NCI-H2107 treated with DMSO at 0.1 percent for 48 hours (cell line): ENCODE data around the gene MOB3B.

Experiments
- DNase-seq: peaks from one replicate; lab custom pipeline; 2025; ENCODE audit not compliant: unreplicated experiment; lab: John Stamatoyannopoulos, UW

MOB3B gene

DNA sequence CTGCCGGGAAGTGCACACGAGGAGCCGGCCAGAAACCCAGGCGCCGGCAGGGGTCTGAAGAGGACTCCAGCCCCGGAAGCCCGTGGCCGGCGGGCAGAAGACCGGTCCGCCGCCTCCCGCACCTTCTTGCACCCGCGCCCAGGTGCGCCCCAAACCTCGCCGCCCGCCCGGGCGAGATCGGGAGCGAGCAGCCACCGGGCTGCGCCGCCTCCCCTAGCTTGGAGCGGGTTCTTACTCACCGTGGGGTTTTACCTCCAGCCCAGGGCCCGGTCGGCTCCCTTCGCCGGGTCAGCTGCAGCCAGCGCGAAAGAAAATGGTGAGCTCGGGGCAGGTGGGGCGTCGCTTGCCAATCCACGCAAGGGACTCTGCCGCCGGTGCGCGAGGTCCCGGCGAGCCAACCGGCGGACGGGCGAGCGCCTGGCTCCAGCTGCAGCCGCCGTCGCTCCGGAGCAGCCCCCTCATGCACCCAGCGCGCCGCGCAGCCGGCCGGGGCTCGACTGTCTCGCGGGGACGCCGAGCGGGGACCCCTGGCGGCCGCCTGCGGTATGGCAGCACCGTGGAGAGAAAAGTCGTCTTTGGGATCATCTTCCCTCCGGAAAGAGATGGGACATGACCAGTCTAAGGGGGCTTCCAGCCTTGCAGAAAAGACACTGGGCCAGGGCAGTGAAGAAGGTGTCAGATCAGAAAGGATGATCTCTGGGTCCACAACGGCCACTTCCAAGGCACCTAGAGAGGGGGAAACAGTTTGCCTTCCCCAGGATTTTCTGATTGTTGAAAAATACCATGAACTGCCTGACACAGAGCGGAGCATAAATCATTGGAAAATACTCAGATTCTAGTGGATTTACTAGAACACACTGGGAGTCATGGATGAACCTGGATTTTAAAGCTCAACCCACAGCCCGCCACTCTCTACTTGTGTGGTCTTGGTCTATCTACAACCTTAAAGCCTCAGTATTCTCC, at the start of gene MOB3B:
Gene MOB3B (minus strand): TSS at position 499 of the 963 bp plus-strand sequence. CDS start 74,264 bp downstream, outside the sequence.
- DNase-seq: peak; percentile 13

DNA sequence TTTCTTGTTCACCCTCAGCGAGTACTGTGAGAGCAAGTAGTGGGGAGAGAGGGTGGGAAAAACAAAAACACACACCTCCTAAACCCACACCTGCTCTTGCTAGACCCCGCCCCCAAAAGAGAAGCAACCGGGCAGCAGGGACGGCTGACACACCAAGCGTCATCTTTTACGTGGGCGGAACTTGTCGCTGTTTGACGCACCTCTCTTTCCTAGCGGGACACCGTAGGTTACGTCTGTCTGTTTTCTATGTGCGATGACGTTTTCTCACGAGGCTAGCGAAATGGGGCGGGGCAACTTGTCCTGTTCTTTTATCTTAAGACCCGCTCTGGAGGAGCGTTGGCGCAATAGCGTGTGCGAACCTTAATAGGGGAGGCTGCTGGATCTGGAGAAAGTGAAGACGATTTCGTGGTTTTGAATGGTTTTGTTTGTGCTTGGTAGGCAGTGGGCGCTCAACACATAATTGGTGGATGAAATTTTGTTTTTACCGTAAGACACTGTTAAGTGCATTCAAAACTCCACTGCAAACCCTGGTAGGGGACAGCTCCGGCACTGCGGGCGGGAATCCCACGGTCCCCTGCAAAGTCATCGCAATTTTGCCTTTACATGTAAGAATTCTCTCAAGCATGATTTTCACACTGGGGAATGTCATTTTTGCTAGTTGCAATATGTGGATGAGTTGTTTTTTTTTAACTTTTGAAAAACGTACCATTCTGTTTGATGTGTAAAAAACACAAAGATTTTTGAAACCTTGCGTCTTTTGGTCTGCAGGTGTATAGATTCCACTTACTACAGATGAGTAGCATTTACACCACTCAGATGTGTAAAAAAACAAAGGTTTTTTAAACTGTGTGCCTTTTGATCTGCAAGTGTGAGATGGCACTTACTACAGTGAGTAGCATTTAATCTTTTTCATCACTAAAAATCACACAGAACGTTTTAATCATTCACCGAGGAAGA, 44.3 kb upstream of the MOB3B start:
- DNase-seq: peak; percentile 96

DNA sequence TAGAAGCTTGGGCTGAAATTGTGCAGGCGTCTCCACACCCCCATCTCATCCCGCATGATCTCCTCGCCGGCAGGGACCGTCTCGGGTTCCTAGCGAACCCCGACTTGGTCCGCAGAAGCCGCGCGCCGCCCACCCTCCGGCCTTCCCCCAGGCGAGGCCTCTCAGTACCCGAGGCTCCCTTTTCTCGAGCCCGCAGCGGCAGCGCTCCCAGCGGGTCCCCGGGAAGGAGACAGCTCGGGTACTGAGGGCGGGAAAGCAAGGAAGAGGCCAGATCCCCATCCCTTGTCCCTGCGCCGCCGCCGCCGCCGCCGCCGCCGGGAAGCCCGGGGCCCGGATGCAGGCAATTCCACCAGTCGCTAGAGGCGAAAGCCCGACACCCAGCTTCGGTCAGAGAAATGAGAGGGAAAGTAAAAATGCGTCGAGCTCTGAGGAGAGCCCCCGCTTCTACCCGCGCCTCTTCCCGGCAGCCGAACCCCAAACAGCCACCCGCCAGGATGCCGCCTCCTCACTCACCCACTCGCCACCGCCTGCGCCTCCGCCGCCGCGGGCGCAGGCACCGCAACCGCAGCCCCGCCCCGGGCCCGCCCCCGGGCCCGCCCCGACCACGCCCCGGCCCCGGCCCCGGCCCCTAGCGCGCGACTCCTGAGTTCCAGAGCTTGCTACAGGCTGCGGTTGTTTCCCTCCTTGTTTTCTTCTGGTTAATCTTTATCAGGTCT, 43.5 kb upstream of the MOB3B start, which contains the start of gene C9orf72:
Gene C9orf72 (minus strand): TSS at position 564 of the 716 bp plus-strand sequence. CDS start 6,361 bp downstream, outside the sequence.
- DNase-seq: peak; percentile 27

- peak; percentile 21 for DNase-seq
These were observed 42.9 kb upstream of the MOB3B start for GRCh38 chr9:27572566-27572917.

GRCh38 chr9:27572061-27572460, 42.4 kb upstream of the MOB3B start:
- peak; percentile 29 for DNase-seq

DNA sequence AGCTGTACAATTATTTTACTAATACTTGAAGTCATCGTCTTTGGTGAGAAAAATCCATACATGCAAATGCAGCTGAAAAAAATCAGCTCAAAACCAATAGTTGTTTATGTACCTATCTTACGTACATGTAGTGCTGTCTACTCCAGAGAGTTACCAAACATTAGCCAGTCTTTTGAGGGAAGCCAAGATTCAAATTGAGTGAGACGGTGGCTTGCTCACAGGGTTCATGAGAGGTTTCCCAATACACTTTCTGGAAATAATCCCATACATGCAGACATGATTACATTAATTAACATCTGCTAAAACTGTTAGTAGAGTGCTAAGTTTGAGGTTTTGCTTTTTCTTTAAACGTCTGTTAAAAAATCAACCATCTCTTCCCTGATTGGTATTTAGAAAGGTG, 41.4 kb upstream of the MOB3B start:
- DNase-seq: no peak

DNA sequence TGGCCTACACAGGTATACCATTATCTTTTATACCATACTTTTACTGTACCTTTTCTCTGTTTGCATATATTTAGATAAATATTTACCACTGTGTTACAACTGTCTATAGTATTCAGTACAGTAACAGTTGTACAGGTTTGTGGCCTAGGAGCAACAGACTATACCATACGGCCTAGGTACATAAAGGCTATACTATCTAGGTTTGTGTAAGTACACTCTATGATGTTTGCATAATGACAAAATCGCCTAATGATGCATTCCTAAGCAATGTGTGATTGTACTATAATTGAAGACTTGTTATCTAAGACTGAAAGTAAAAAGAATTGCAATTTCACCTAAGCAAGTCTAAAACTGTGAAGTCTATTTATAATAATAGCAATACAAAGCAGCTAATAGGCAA, 39.8 kb upstream of the MOB3B start:
- DNase-seq: no peak

GRCh38 chr9:27566118-27566517, 36.5 kb upstream of the MOB3B start:
- no peak for DNase-seq

DNA sequence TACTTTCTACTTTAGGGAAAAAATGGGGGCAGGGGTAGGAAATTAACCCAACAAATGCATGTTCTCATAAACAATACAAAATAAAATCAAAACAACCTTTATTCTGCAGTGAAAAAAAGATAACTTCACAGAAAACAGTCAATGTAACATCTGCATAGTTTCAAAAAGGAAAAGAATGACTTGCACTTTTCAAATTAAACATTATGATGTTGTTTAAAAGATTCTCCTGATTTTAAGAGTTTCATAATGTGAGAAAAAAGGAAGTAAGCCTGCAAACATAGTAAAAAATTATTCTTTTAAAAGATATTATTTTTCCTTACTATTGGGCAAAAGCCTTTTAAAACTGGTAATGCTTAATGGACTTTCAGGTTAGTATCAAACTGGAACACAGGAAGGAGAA, 36.1 kb upstream of the MOB3B start:
- DNase-seq: no peak

DNA sequence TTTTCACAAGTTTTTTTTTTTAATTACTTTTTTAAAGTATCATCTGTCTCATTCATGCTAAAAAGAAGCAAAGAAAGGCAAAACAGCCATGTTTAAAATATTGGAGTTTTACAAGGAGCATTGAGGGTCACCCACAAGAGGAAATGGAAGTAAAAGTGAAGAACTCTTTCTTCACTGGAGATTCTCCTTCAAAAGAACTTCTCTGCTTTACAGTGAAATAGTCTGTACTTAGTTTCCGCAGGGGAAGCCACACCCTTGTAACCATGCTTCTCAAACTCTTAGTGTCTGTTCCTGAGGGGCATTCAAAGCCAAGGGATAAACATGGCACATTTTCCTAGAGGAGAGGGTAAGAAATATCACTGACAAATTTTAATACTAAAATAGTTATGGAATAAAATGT, 35.1 kb upstream of the MOB3B start:
- DNase-seq: no peak

DNA sequence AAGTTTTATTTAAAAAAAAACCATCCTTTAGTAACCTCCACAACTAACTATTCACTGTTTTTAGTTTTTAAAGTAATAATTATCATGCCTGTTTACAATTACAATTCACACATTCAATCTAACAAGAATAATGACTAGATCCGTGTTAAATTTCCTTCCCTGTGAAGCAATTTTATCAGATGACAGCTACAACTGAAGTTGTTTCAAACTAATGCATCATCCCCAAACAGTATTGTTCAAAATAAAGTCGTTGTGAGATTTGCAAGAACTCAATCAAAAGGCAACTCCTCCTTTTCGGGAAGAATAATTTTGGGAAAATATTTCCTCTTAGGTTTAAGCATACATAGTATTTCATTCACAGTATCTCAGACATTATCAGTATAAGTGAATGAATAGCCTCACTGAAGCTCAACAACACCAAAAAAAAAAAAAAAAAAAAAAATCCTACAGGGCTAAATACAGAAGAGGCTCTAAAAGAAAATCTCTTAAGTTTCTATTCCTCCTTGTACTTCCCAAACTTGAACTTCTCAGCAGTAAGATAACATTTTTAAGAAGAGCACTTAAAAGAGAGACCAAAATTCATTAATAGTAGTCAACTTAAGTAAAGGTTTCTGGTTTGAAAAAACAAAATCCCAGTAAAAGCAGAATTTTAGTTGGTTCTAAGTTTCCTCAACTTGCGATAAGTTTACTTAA, 34.3 kb upstream of the MOB3B start:
- DNase-seq: no peak

DNA sequence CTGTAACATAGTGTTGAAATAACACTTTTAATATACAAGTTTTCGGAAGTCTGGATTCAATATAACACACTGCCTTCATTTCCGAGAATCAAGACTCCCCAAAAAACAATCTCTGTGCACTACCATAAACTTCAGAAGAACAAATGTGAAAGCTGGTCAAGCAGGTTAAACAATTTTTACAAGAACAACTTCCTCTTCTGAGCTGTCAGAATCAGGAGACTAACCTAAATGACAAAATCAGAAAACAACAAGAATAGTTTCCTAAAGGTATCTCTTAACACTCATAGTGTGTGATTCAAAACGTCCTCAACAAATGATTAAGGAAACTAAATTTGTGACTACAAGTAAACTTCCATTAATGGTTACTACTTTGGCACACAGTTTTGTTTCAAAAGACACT, 32.1 kb upstream of the MOB3B start:
- no peak for DNase-seq

DNA sequence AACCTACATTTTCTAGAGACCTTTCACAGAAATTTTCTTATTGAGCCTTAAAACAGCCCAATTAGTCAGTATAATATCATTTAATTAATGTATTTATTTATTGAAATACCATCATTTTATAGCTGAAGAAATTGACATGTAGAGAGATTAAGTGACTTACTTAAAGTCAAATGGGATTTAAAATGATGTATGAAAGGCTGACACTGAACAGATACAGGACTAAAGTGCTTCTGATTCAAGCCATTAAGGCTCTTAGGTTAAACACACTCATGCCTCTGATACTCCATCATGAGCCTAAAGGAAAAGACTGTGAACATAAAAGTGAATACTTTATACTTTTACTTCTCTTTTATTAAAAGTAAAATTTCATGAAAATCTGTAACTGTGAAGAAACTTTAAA, 30.8 kb upstream of the MOB3B start:
- DNase-seq: no peak

- DNase-seq: no peak
These were observed 28.7 kb upstream of the MOB3B start for GRCh38 chr9:27558307-27558706.

- no peak for DNase-seq
These were observed 26.9 kb upstream of the MOB3B start for GRCh38 chr9:27556470-27556869.

- DNase-seq: no peak
These were observed 25.1 kb upstream of the MOB3B start for GRCh38 chr9:27554712-27555111.

DNA sequence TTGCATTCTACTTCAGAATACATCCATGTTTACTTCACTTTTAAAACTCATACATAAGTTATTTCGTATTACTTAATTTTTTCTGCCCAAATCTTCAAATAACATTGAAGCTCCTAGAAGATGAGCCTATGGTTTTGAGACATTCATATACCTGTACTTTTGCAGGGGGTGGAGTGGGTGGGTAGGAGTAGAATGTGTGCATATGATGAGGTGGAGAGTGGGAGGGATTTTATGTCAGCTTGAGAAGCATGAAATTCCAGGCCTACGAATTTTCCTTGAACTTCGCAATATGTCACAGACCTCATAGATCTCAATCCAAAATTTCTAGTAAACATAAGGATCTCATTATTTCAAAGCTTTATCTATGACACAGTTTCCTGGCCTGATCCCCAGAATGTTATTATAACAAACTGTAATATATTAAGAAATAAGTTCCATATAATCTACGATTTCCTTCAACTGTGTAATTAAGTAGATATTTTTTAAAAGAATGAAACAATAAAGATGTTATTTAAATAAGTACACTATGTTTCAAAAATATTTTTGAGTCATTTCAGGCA, 19.7 kb upstream of the MOB3B start:
- no peak for DNase-seq

GRCh38 chr9:27548055-27548741, 18.6 kb upstream of the MOB3B start:
- DNase-seq: no peak

DNA sequence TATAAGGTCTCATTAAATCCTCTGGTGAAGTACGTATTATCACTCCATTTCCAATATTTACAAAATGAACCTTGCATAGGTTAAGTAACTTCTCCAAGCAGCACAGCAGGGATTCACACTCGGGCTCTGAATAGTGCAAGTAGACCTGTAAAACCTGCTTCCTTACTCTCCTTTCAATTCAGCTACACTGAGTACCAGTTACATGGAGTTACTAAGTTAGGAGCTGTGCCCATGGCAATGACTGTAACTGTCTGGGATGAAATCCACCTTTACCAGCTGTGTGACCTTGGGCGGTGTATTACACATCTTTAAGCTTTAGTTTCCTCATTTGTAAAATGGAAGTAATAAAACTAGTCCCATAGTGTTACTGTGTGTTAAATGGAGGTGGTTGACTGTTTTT, 15.9 kb upstream of the MOB3B start:
- no peak for DNase-seq
